ENCODE measurements around the gene ROR2. TPM values are rescaled to one million over a fixed set of nuclear protein-coding genes. Genes with fewer than 3 reads are reported as not detected.

The ROR2 gene
- total RNA-seq, 1 experiment from 2014 or later = 2.7 TPM

DNA sequence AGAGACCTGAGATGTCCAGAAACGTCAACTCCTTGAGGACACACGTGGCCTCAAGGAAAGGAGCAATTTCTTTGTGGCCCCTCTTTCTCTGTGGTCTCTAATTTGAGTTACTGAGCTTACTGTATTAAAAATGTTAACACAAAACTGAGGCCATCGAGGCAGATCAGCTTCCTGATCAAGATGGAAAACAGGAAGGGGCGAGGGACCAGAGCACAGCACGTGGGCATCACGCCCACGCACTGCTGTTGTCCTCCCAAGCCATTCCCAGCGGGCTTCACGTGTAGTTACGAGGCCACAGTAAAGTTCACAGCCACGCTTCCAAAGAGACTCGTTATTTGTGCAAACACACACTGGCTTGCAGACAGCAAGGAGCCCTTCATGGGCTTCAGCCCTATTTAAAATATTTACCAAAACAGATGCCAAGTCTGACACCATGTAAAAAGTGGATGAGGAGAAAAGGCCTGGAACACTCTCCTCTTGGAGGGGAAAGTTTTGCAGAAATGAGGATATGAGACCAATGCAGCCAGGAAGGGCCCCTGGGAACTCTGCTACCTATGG is 149.5 kb downstream of the ROR2 start:
- H3K14ac ChIP-seq (ENCODE audit: insufficient read depth, low read length) = no peak overlapping the region
- H3K23ac ChIP-seq (ENCODE audit: insufficient read length, low read depth, low read length) = no peak overlapping the region
- H3K18ac ChIP-seq (ENCODE audit: insufficient read length, low read depth, low read length) = no peak overlapping the region
- no peak for DNase-seq
- no peak overlapping the region for H3K27ac Mint-ChIP-seq
- H3K79me2 ChIP-seq (ENCODE audit: insufficient read depth, low read length) = no peaks in the 10 kb centered on the region
- H3K36me3 Mint-ChIP-seq (ENCODE audit: insufficient read depth in 1 of 3, low read depth in 3 of 3) = no peaks in the 10 kb centered on the region
- H4K8ac ChIP-seq (replicated peaks; ENCODE audit: insufficient read length, low read depth, low read length) = no peak overlapping the region
- H2BK5ac ChIP-seq (ENCODE audit: insufficient read length, low read length) = no peak overlapping the region
- no peaks in the 10 kb centered on the region for H3K23me2 ChIP-seq (ENCODE audit: insufficient read length, low read depth, low read length, poor library complexity, severe bottlenecking)
- H3K4me2 ChIP-seq (ENCODE audit: insufficient read depth, insufficient read length, low read length) = no peak overlapping the region
- no peak overlapping the region for H3K27ac ChIP-seq (ENCODE audit: insufficient read length, low read depth, low read length)
- no peak overlapping the region for H2BK20ac ChIP-seq (ENCODE audit: low read depth, low read length, poor library complexity, severe bottlenecking)
- H4K5ac ChIP-seq (ENCODE audit: insufficient read length, low read depth, low read length) = no peak overlapping the region
- H4K91ac ChIP-seq (ENCODE audit: insufficient read length, low read depth, low read length) = no peak overlapping the region
- no peak overlapping the region for H3K56ac ChIP-seq (ENCODE audit: insufficient read length, low read depth, low read length)
- H3K4ac ChIP-seq (ENCODE audit: low read depth, low read length) = no peak overlapping the region
- no peaks in the 10 kb centered on the region for H3K9me3 ChIP-seq (ENCODE audit: control insufficient read depth, low read depth, low read length)
- no CpG with 5 or more reads among the region's 12 CpGs for WGBS (ENCODE audit: extremely low coverage, insufficient read length, low lambda C conversion rate)
- H2BK15ac ChIP-seq (ENCODE audit: low read depth, low read length) = no peak overlapping the region
- H3K79me1 ChIP-seq (ENCODE audit: insufficient read depth, low read depth, low read length, poor library complexity, severe bottlenecking) = no peaks in the 10 kb centered on the region
- no peak overlapping the region for H3K4me3 Mint-ChIP-seq
- H3K9ac ChIP-seq (ENCODE audit: extremely low read depth, insufficient read length, low read length) = no peak overlapping the region
- H2AK5ac ChIP-seq (ENCODE audit: insufficient read length, low read length) = no peak overlapping the region
- TF ChIP-seq, protein P1, sequence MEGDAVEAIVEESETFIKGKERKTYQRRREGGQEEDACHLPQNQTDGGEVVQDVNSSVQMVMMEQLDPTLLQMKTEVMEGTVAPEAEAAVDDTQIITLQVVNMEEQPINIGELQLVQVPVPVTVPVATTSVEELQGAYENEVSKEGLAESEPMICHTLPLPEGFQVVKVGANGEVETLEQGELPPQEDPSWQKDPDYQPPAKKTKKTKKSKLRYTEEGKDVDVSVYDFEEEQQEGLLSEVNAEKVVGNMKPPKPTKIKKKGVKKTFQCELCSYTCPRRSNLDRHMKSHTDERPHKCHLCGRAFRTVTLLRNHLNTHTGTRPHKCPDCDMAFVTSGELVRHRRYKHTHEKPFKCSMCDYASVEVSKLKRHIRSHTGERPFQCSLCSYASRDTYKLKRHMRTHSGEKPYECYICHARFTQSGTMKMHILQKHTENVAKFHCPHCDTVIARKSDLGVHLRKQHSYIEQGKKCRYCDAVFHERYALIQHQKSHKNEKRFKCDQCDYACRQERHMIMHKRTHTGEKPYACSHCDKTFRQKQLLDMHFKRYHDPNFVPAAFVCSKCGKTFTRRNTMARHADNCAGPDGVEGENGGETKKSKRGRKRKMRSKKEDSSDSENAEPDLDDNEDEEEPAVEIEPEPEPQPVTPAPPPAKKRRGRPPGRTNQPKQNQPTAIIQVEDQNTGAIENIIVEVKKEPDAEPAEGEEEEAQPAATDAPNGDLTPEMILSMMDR (conservative IDR thresholded peaks at IDR 0.05) = no peak
- H3T11ph ChIP-seq (ENCODE audit: low read length) = no peak overlapping the region
- H4K20me1 ChIP-seq (ENCODE audit: control insufficient read depth, insufficient read depth, insufficient read length) = no peaks in the 10 kb centered on the region
- no peak overlapping the region for H2BK12ac ChIP-seq (ENCODE audit: insufficient read length, low read depth, low read length)
- no peaks in the 10 kb centered on the region for H3K4me1 Mint-ChIP-seq
- no peaks in the 10 kb centered on the region; the same call in none of the 2 replicates for H3K27me3 Mint-ChIP-seq (ENCODE audit: low read depth)
- no peaks in the 10 kb centered on the region for H3K4me1 ChIP-seq (ENCODE audit: insufficient read depth, low read length)
- H3K27me3 ChIP-seq (ENCODE audit: insufficient read depth, low read length) = no peaks in the 10 kb centered on the region
- no peaks in the 10 kb centered on the region for H3K9me3 Mint-ChIP-seq
- H2BK120ac ChIP-seq (ENCODE audit: low read depth, low read length, poor library complexity, severe bottlenecking) = no peak overlapping the region
- no peak overlapping the region for H2AFZ ChIP-seq (ENCODE audit: low read length)
